ENCODE measurements around the gene TCEA3. TPM values are rescaled to one million over a fixed set of nuclear protein-coding genes. Genes with fewer than 3 reads are reported as not detected.
A peak's percentile ranks its signal among the peaks of the same experiment; 100 is the strongest.

The TCEA3 gene
- total RNA-seq, 1 donor from 2014 or later = not detected

DNA sequence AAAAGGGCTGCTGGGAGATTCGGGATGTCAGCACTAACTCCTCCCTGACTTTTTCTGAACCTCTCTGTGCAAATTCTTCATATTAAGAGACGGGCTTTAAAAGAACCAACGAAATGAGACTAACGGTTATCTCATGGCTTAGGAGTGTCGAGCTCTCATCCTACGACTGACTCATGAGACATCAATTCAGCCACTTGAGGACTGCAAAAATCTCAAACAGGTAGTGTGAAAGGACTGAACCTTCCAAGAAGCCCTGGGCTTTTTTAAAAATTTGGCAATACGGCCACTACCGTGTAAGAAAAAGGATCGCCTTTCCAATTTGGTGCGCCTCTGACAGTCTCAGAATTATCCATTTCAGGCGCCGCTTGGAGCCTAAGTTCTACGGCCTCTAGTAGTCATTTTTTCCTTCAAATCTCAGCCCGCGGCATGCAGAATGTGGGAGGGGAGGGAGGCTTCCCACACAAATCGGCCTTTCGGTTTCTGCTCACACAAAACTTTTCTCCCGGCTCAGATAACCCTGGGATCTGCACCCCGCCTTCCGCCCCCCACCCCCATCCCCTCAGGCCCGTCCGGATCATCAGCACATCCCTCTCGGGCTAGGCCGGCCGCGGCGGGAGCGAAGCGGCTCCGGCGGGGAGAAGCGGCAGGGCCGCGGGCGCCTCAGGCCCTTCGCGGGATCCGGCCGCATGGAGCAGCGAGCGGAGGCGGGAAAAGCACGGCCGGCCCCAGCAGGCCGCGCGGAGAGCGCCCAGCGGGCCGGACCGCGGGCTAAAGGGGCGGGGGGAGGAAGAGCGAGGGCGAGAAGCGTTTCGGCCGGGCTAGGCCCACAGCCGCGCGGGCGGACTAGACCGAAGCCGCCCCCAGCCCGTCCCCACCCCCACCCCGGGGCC is 81.1 kb downstream of the TCEA3 start:
- ChIA-PET CTCF (interaction anchor here (1.3 kb wide), 1 partner anchor 18 kb away, joined by 4 read pairs; no protein-coding TSS in a partner anchor), POLR2A (interaction anchor here (0.6 to 3.5 kb wide), 34 partner anchors 10 to 1995 kb away, joined by 3 to 136 read pairs (median 5); partner anchors contain the start of genes ASAP3, E2F2, ELOA and KDM1A)
- peak overlapping the region; percentile 92 for H3K4me3 Mint-ChIP-seq
- no peak for DNase-seq
- peak; percentile 12 for ATAC-seq (ENCODE audit: low read depth)
- H3K27ac Mint-ChIP-seq = peak overlapping the region; percentile 85
- H3K27me3 Mint-ChIP-seq = no peaks in the 10 kb centered on the region
- TF ChIP-seq, protein P1, sequence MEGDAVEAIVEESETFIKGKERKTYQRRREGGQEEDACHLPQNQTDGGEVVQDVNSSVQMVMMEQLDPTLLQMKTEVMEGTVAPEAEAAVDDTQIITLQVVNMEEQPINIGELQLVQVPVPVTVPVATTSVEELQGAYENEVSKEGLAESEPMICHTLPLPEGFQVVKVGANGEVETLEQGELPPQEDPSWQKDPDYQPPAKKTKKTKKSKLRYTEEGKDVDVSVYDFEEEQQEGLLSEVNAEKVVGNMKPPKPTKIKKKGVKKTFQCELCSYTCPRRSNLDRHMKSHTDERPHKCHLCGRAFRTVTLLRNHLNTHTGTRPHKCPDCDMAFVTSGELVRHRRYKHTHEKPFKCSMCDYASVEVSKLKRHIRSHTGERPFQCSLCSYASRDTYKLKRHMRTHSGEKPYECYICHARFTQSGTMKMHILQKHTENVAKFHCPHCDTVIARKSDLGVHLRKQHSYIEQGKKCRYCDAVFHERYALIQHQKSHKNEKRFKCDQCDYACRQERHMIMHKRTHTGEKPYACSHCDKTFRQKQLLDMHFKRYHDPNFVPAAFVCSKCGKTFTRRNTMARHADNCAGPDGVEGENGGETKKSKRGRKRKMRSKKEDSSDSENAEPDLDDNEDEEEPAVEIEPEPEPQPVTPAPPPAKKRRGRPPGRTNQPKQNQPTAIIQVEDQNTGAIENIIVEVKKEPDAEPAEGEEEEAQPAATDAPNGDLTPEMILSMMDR (IDR thresholded peaks at IDR 0.05) = no peak
- H3K9me3 Mint-ChIP-seq = no peaks in the 10 kb centered on the region
- peaks cover 21% of the 10 kb centered on the region for H3K36me3 Mint-ChIP-seq (ENCODE audit: low read depth)
- H3K4me1 Mint-ChIP-seq = peaks cover 57% of the 10 kb centered on the region
- intact Hi-C loops (cut with micrococcal nuclease) = loop anchor here (1.0 to 10.0 kb wide), 7 partner anchors 25 to 1071 kb away; partner anchors contain the start of genes ASAP3, E2F2, NIPAL3 and STPG1

DNA sequence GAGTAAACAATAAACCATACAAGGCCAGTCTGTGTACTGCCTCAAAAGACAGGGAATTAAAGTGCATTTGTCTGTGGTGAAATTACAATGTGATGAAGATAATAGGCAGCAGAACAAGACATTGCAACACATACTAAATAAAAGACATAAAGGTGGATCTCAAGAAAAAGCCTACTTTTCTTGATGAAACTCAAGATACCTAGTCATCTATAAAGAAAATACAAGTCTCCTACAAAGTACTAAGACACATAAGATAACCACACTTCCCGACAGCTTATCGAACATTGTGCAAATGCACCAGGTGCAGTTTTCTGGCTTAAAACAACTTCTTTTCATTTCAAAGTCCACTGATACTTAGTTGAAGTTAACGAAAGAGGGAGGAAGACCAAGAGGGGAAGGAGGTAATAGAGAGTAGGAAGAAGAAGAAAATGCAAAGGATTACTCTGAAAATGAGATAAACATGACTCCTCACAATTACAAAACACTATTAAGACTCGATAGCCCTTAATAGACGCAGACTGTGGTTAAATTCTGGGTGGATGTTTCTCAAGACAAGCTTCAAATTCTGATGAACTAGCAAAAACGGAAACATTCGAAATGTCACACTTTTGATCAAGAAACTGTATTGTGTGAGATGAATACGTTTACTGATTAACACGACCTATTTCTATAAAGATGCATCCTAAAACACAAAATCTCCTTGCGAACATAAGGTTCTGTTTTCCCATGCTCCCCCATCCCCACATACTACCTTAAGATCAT is 82.4 kb downstream of the TCEA3 start:
- peak overlapping the region; percentile 38 for H3K27ac Mint-ChIP-seq
- ATAC-seq (ENCODE audit: low read depth) = no peak
- H3K36me3 Mint-ChIP-seq (ENCODE audit: low read depth) = peaks cover 33% of the 10 kb centered on the region
- H3K4me3 Mint-ChIP-seq = peak overlapping the region; percentile 92
- ChIA-PET POLR2A (interaction anchor here (0.6 to 1.4 kb wide), 2 partner anchors 26 to 1127 kb away, joined by 4 to 5 read pairs; no protein-coding TSS in a partner anchor), CTCF (no interaction called here)
- intact Hi-C loops (cut with micrococcal nuclease) = loop anchor here (5.0 to 10.0 kb wide), 3 partner anchors 165 to 1073 kb away; partner anchors contain the start of genes NIPAL3 and STPG1
- no peaks in the 10 kb centered on the region for H3K27me3 Mint-ChIP-seq
- H3K4me1 Mint-ChIP-seq = peaks cover 63% of the 10 kb centered on the region
- H3K9me3 Mint-ChIP-seq = no peaks in the 10 kb centered on the region
- TF ChIP-seq, protein P1 (IDR thresholded peaks at IDR 0.05) = no peak
- DNase-seq = no peak

DNA sequence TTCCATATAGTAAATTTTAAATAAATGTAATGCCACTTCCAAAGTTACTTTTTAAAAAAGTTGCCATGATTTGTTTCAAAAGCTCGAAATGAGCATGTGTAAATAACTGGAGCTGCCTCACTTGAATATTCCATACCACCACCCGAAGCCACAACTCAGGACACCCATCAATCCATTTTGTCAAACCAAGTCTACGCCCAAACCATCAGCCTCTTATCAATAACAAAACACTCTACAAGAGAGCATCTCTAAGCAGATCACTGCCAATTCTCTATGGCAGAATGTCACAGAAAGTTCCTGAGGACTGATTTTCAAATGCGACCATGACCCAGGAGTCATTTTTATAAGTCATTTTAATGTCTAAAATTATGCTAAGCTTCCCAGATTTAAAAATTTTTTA is 84.9 kb downstream of the TCEA3 start:
- Mint-ChIP-seq H3K36me3 (ENCODE audit: low read depth) (peaks cover 44% of the 10 kb centered on the region), H3K4me1 (peaks cover 59% of the 10 kb centered on the region), H3K27ac (no peak overlapping the region), H3K27me3 (no peaks in the 10 kb centered on the region), H3K9me3 (no peaks in the 10 kb centered on the region), H3K4me3 (peak overlapping the region; percentile 29)
- TF ChIP-seq, protein P1 (IDR thresholded peaks at IDR 0.05) = no peak
- no peak for ATAC-seq (ENCODE audit: low read depth)
- intact Hi-C loops (cut with micrococcal nuclease) = loop anchor here (5.0 to 10.0 kb wide), 3 partner anchors 162 to 1075 kb away; partner anchors contain the start of genes NIPAL3 and STPG1
- ChIA-PET POLR2A (interaction anchor here (0.9 kb wide), 1 partner anchor 29 kb away, joined by 4 read pairs; no protein-coding TSS in a partner anchor), CTCF (no interaction called here)
- DNase-seq = no peak

DNA sequence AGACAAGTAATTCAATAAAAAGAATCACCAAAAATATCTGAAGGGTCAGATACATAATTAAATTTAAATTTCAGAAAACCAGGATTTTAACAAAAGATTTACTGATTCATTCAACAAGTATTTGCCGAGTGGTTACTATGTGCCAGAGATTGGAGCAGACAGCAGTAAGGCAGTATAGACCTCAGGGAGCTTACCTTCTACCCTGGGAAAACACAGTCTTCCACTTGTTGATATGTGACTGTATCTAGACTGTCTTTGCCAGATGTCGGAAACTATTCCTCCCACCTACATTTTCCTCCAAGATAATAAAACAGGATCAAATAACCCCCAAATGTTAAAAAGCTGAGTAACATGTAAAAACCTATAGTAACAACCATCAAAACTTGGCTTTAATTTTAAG is 86.7 kb downstream of the TCEA3 start:
- ATAC-seq (ENCODE audit: low read depth) = no peak
- ChIA-PET CTCF (interaction anchor here (1.1 kb wide), 1 partner anchor 12 kb away, joined by 3 read pairs; no protein-coding TSS in a partner anchor), POLR2A (no interaction called here)
- DNase-seq = no peak
- no peak overlapping the region for H3K27ac Mint-ChIP-seq
- peaks cover 57% of the 10 kb centered on the region for H3K36me3 Mint-ChIP-seq (ENCODE audit: low read depth)
- intact Hi-C loops (cut with micrococcal nuclease) = no loop called here
- H3K4me1 Mint-ChIP-seq = peaks cover 52% of the 10 kb centered on the region
- H3K4me3 Mint-ChIP-seq = no peak overlapping the region
- TF ChIP-seq, protein P1 (IDR thresholded peaks at IDR 0.05) = no peak
- H3K27me3 Mint-ChIP-seq = no peaks in the 10 kb centered on the region
- H3K9me3 Mint-ChIP-seq = no peaks in the 10 kb centered on the region

Data from activated B cell treated with CpG ODN at 0.5 μM for 24 hours (primary cell).